Stimulated activated CD8-positive, alpha-beta memory T cell treated with anti-CD3 and anti-CD28 coated beads, Interleukin-12 subunit alpha, Interleukin-12 subunit beta, amount 100 ng/mL, for 1 hour (primary cell): ENCODE data around the gene ZP1.

ENCODE experiments used
- DNase-seq: peaks from one replicate; pipeline ENCODE4 v3.0.0-alpha.2; 2020; ENCODE audit warnings: low read depth

The ZP1 gene

GRCh38 chr11:60859616-60860250, 7.6 kb upstream of the ZP1 start:
- no peak for DNase-seq

DNA sequence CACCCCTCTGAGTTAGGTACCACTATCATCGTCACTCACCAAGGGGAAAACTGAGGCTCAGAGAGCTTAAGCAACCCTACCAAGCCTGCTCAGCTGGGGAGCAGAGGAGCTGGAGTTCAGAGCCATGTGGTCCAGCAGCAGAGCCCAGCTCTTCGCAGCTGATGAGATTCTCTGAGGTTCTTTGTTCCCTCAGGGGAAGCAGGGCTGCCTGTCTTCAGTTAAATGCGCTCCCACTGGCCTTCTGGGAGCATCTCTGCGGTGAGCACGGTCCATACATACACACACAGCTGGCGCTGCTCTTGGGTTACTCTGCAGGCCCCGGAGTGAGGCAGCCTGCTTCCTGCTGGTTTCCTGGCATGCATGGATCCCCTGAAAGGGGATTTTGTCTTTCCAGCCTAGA, 6.4 kb upstream of the ZP1 start:
- DNase-seq, result no peak

- no peak for DNase-seq
Measured at GRCh38 chr11:60862171-60862570, 5.2 kb upstream of the ZP1 start.

GRCh38 chr11:60863550-60864521, 3.5 kb upstream of the ZP1 start:
- DNase-seq, result no peak

GRCh38 chr11:60864856-60865513, 2.4 kb upstream of the ZP1 start:
- no peak for DNase-seq

GRCh38 chr11:60867871-60868681, 734 bp downstream of the ZP1 start:
- no peak for DNase-seq

GRCh38 chr11:60868682-60869450, 1.5 kb downstream of the ZP1 start:
- DNase-seq, result no peak

DNA sequence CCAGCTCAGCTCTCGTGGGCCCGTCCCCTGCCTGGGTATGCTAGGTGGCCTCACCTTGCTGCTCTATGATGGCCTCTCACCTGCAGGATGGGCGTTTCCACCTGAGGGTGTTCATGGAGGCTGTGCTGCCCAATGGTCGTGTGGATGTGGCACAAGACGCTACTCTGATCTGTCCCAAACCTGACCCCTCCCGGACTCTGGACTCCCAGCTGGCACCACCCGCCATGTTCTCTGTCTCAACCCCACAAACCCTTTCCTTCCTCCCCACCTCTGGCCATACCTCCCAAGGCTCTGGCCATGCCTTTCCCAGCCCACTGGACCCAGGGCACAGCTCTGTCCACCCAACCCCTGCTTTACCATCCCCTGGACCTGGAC, 2.1 kb downstream of the ZP1 start:
- no peak for DNase-seq

- DNase-seq, result no peak
Measured at GRCh38 chr11:60870276-60870675, 2.9 kb downstream of the ZP1 start.

DNA sequence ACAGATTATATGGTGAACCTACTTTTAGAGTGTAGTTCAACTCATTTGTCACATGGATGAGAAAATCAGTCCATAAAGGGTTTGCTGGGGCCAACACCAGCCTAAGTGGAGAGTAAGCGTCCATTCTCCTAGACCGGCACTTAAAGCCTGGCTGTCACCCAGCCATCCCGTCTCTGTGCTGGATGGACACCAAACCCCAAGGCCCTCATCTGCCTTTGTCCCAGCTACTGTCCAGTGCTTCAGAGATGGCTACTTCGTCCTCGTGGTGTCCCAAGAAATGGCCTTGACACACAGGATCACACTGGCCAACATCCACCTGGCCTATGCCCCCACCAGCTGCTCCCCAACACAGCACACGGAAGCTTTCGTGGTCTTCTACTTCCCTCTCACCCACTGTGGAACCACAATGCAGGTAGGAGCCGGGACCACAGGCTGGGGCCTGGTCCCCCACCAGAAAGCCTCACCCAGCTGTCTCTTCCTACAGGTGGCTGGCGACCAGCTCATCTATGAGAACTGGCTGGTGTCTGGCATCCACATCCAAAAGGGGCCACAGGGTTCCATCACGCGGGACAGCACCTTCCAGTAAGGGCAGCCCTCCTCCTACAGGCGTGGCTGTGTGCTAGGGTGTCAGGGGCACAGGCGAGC, 3.5 kb downstream of the ZP1 start:
- no peak for DNase-seq

DNA sequence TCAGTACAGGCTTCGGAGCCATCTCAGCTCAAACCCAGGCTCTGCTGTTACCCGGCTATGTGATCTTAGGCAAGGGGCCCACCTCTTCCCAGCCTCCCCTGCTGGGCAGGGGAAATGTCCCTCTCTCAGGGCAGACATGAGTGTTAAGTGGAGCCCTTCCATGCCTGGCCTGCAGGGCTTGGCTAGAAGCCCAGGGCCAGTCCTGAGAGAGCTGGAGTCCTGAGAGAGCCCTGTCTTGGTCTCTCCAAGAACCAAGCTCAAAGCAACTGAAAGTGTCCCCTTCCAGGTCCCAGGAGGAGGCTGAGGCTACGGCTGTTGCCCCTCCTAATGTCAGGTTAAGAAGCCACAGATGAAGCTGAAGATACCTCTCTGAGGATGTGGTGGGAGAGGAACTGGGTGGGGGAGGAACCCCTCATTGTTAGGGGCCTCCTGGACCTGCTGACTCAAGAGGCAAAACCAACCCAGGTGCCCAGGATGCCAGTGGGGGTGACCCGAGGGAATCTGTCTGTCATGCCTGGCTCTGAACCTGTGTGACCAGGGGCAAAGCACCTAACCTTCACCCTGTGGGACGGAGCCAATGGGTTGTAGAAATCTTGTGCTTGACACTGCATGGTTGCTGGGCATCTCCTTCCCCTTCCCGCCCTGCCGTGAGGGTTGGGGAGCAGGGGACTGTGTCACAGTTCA, 4.2 kb downstream of the ZP1 start:
- no peak for DNase-seq

DNA sequence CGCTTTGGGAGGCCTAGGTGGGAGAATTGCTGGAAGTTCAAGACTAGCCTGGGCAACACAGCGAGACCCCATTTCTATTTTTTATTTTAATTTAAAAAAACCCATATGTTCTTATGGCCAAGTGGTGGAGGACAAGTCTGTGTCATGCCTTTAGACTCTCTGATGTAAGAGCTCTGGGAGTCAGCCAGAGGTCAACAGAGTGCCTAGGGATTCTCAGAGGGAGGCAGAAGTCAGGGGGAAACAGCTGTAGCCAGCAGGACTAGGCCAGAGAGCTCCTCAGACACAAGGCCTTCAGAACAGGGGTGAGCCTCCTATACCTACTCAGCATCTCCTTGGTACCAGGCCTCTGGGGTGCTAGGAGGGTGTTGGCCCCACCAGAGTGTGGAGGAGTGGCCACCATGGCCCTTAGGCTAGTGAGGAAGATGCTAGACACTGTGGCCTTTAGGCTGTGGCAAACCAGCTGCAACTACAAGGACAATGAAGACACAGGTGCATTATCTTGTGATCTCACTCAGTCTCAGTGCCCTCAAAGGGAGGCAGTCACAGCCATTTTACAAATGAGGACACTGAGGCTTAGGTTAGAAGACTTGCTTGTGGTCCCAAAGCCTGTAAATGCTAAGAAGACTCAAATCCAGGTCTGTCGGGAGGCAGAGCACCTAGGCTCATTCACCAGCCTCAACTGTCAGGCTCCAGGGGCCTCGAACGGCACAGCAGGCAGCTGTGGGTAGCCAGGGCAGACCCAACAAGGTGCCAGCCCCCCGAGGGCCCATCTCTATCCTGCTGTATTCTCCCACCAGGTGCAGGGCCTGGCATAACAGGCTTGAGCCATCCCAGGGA, 5.0 kb downstream of the ZP1 start:
- DNase-seq, result no peak

GRCh38 chr11:60872961-60873524, 5.7 kb downstream of the ZP1 start:
- no peak for DNase-seq

- DNase-seq, result no peak
Measured at GRCh38 chr11:60873533-60873932, 6.2 kb downstream of the ZP1 start.

- DNase-seq, result no peak
Measured at GRCh38 chr11:60874421-60875365, 7.4 kb downstream of the ZP1 start.

DNA sequence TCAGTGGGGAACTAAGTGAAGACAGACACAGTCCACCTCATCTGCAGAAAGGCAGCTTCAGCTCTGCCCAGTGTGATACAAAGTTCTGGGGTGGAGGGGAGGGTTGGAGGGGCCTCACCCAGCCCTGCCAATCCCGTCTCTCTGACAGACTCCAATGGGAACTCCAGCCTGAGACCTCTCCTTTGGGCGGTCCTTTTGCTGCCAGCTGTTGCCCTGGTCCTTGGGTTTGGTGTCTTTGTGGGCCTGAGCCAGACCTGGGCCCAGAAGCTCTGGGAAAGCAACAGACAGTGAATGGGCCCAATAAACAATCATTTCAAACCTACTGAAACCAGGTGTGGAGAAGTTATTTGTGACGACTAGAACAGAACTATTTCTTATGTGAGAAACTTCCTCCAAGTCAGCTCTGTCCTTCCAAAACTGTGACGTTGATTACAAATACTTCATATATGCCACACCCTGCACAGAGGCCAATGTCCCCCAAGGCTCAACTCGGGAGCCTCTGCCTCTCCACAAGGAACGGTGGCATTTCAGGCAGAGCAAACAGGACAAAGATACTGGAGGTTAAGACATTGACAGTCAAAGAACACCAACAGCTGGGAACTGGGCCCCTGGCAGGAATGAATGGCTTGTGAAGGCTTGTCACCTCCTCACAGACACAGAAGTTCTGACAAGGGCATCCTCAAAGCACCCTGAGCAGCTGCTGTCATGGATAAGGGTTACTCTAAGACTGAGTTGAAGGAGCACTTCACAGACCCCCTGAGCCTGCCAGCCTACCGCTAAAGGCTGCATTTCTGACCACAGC, 8.2 kb downstream of the ZP1 start:
- no peak for DNase-seq

DNA sequence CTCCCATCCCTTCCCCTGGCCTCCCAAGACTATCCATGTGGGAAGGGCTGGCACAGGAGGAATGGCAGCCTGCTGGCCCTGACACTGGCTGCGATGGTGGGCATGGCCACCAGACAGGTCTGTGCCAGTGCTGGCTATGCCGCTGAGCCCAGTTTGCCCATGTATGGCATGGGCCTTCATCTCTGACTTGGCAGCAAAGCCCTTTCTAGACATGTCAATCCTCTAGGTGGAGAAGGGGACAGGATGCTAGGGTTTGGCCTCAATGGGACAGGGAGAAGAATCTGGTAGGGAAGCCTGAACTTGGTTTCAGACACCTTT, 8.8 kb downstream of the ZP1 start:
- no peak for DNase-seq
